Spleen (tissue), 11 donors: Measurements from ENCODE around the gene GPRIN3. TPM values are rescaled to one million over a fixed set of nuclear protein-coding genes. Genes with fewer than 3 reads are reported as not detected.

Experiments used
- DNase-seq: peaks from one replicate; pipeline ENCODE4 v3.0.0-alpha.2; 2020
- H3K27ac ChIP-seq, 8 donors: fragments of 200-600 bp; sonication (generic) in 7 of 8; 1 replicate in 4 of 8; 2 replicates in 4 of 8; pipeline versions ENCODE4 v1.5.0 to v1.8.0; 2016 to 2021; ENCODE audit warnings: inconsistent platforms in 4 of 8, mild to moderate bottlenecking in 4 of 8, moderate library complexity in 1 of 8
- H3K27me3 ChIP-seq, 7 donors: fragments of 200-600 bp; sonication (generic) in 6 of 7; replicated peaks in 1 of 7; 1 replicate in 4 of 7; 2 replicates in 3 of 7; pipeline versions ENCODE4 v1.5.0 to v1.8.0; 2016 to 2021; ENCODE audit warnings: inconsistent platforms in 3 of 7, mild to moderate bottlenecking in 1 of 7
- H3K36me3 ChIP-seq, 6 donors: fragments of 200-600 bp; sonication (generic) in 5 of 6; 1 replicate in 4 of 6; 2 replicates in 2 of 6; pipeline versions ENCODE4 v1.5.0 to v1.8.0; 2016 to 2021; ENCODE audit warnings: inconsistent platforms in 2 of 6
- H3K4me1 ChIP-seq, 6 donors: fragments of 200-600 bp; sonication (generic) in 5 of 6; 1 replicate in 3 of 6; 2 replicates in 3 of 6; pipeline versions ENCODE4 v1.5.0 to v1.8.0; 2016 to 2021; ENCODE audit warnings: inconsistent platforms in 3 of 6
- H3K4me3 ChIP-seq, 8 donors: fragments of 200-600 bp; sonication (generic) in 7 of 8; 1 replicate in 4 of 8; 2 replicates in 4 of 8; pipeline versions ENCODE4 v1.5.0 to v1.8.0; 2016 to 2021; ENCODE audit warnings: inconsistent platforms in 4 of 8, mild to moderate bottlenecking in 4 of 8, moderate library complexity in 2 of 8
- H3K9me3 ChIP-seq, 8 donors: fragments of 200-600 bp; sonication (generic) in 7 of 8; 1 replicate in 4 of 8; 2 replicates in 4 of 8; pipeline versions ENCODE4 v1.5.0 to v1.8.0; 2016 to 2021; ENCODE audit warnings: inconsistent platforms in 4 of 8
- CTCF ChIP-seq, 11 experiments: fragments of 200-600 bp in 7 of 11; fragments of 450-650 bp in 4 of 11; sonication (generic) in 4 of 11; IDR thresholded peaks in 8 of 11; conservative IDR thresholded peaks in 3 of 11; 1 replicate in 7 of 11; 2 replicates in 4 of 11; pipeline versions ENCODE4 v1.4.0 to v1.8.0; 2016 to 2021; ENCODE audit warnings: antibody characterized with exemption in 11 of 11, inconsistent platforms in 4 of 11, mild to moderate bottlenecking in 1 of 11
- POLR2A ChIP-seq, 3 donors: fragments of 450-650 bp; IDR thresholded peaks; one replicate each; pipeline ENCODE4 v1.5.1; 2017; ENCODE audit warnings: antibody characterized with exemption in 3 of 3, mild to moderate bottlenecking in 1 of 3
- POLR2AphosphoS5 ChIP-seq, 3 donors: sonication (generic); formaldehyde crosslinking; IDR thresholded peaks; one replicate each; pipeline ENCODE4 v1.5.1; 2017; ENCODE audit warnings: antibody characterized with exemption in 3 of 3
- WGBS, 5 donors: extraction: QIAGEN DNeasy Blood & Tissue Kit in 3 of 5; methylation state at CpG; one replicate each; pipeline versions ENCODE4 v1.1.5 to v1.1.7; 2013 to 2018; 5-methylcytosine and 5-hydroxymethylcytosine counted together
- intact Hi-C: fragments of 100-400 bp; cut with DNase I; formaldehyde crosslinking; loops from one replicate; pipeline ENCODE4 v1.15.0; 2023; ENCODE audit warnings: low total_unique reads
- polyA plus RNA-seq, 3 donors: library from polyadenylated mRNA; stranded (reverse); fragments of 200-250 nt; gene quantifications; one replicate each; pipeline ENCODE4 v1.2.1, GENCODE V29; 2013
- total RNA-seq, 7 donors: library from RNA; depleted of rRNA in 3 of 7; stranded (reverse); fragments of >200 nt in 3 of 7; fragmentation: NEBNext Ultra II Directional in 4 of 7; extraction: Animal tissue kit (Norgen Biotek cat#: 25700) in 4 of 7; gene quantifications; one replicate each; pipeline versions ENCODE4 v1.1.0 to v1.2.1, GENCODE V29; 2016 to 2021
- donor health status: healthy with polysubstance abuse.
- donor health status: DM: no; HTN: no; CAD: no; lungs with moderate emphysema.
- donor health status: DM: no; HTN: no; CAD: no.
- donor health status: Bipolar disorder and iron deficiency.
- donor health status: healthy.
- donor health status: DM: no; HTN: no; CAD: no.
- donor health status: DM: yes; HTN: yes; CAD: no.

GPRIN3 gene
- total and polyA plus RNA-seq, 10 donors: 1.6 to 40.2 (median 24.8) TPM

GRCh38 chr4:89215736-89216135 is 91.9 kb downstream of the GPRIN3 start:
- no peak for TF ChIP-seq POLR2AphosphoS5 (IDR thresholded peaks at IDR 0.05)
- no peak for TF ChIP-seq POLR2A (IDR thresholded peaks at IDR 0.05)
- TF ChIP-seq CTCF (IDR thresholded peaks at IDR 0.05 in 8 of 11, conservative IDR thresholded peaks at IDR 0.05 in 3 of 11): no peak
- H3K36me3 ChIP-seq: no peaks in the 10 kb centered on the region
- intact Hi-C loops: no loop called here
- no peak for DNase-seq
- no peaks in the 10 kb centered on the region for H3K9me3 ChIP-seq
- H3K27me3 ChIP-seq: no peaks in the 10 kb centered on the region
- no peak overlapping the region for H3K4me3 ChIP-seq
- no peaks in the 10 kb centered on the region for H3K4me1 ChIP-seq
- 55 to 89% (median 78%) methylated on average over 2 to 3 of the region's 3 CpGs for WGBS, 5 donors
- no peak overlapping the region for H3K27ac ChIP-seq

GRCh38 chr4:89214308-89214707 is 93.3 kb downstream of the GPRIN3 start:
- Histone ChIP-seq H3K4me3 (no peak overlapping the region), H3K27ac (no peak overlapping the region), H3K9me3 (no peaks in the 10 kb centered on the region), H3K27me3 (no peaks in the 10 kb centered on the region), H3K36me3 (no peaks in the 10 kb centered on the region), H3K4me1 (no peaks in the 10 kb centered on the region)
- 79 to 100% (median 88%) methylated on average over 1 of the region's 1 CpG for WGBS, 5 donors
- no peak for DNase-seq
- TF ChIP-seq POLR2AphosphoS5 (IDR thresholded peaks at IDR 0.05) (no peak), CTCF (IDR thresholded peaks at IDR 0.05 in 8 of 11, conservative IDR thresholded peaks at IDR 0.05 in 3 of 11) (no peak), POLR2A (IDR thresholded peaks at IDR 0.05) (no peak)
- intact Hi-C loops: no loop called here

GRCh38 chr4:89213382-89213701 is 94.3 kb downstream of the GPRIN3 start:
- Histone ChIP-seq H3K4me3 (no peak overlapping the region), H3K27ac (no peak overlapping the region), H3K4me1 (no peaks in the 10 kb centered on the region), H3K36me3 (no peaks in the 10 kb centered on the region), H3K27me3 (no peaks in the 10 kb centered on the region), H3K9me3 (peaks cover 0 to 4% (median 0%) of the 10 kb centered on the region in 8 donors)
- intact Hi-C loops: no loop called here
- no peak for DNase-seq
- TF ChIP-seq POLR2A (IDR thresholded peaks at IDR 0.05): no peak
- no peak for TF ChIP-seq POLR2AphosphoS5 (IDR thresholded peaks at IDR 0.05)
- no peak for TF ChIP-seq CTCF (IDR thresholded peaks at IDR 0.05 in 8 of 11, conservative IDR thresholded peaks at IDR 0.05 in 3 of 11)
- 54 to 74% (median 61%) methylated on average over 4 of the region's 4 CpGs for WGBS, 5 donors

- Histone ChIP-seq H3K4me3 (no peak overlapping the region), H3K4me1 (no peaks in the 10 kb centered on the region), H3K27ac (no peak overlapping the region), H3K36me3 (no peaks in the 10 kb centered on the region), H3K27me3 (no peaks in the 10 kb centered on the region), H3K9me3 (peaks cover 0 to 7% (median 0%) of the 10 kb centered on the region in 8 donors)
- no peak for TF ChIP-seq POLR2A (IDR thresholded peaks at IDR 0.05)
- TF ChIP-seq CTCF (IDR thresholded peaks at IDR 0.05 in 8 of 11, conservative IDR thresholded peaks at IDR 0.05 in 3 of 11): no peak
- TF ChIP-seq POLR2AphosphoS5 (IDR thresholded peaks at IDR 0.05): no peak
- 70 to 90% (median 77%) methylated on average over 4 of the region's 4 CpGs for WGBS, 5 donors
- no peak for DNase-seq
- intact Hi-C loops: no loop called here
Observed at GRCh38 chr4:89212666-89213381, 94.8 kb downstream of the GPRIN3 start.
